ENCODE data around the gene ACBD3. TPM values are rescaled to one million over a fixed set of nuclear protein-coding genes. Genes with fewer than 3 reads are reported as not detected.

ACBD3 gene
- total RNA-seq, 2 experiments from 2014 or later: 15.0 to 15.7 TPM

DNA sequence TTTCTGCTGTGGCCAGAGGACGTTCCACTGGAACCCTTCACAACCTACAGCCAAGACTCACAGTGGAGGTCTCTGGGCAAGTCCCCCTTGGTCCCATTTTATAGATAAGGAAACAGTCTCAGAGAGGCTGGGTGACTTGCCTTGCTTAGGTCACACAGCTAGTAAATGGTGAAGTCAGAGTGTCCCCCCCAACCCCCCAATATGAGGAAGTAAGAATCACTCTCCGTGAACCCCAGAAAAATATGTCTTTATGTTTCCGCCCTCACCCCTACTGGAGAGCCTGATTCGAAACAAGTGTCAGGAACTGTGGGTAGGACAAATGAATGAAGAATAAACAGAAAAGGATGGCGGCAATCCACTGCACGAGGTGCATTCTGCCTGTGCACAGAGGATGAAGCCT is 67.4 kb downstream of the ACBD3 start:
- Mint-ChIP-seq H3K4me1 (ENCODE audit: low read depth) (peaks cover 15% of the 10 kb centered on the region), H3K4me3 (no peak overlapping the region), H3K9me3 (no peaks in the 10 kb centered on the region), H3K27me3 (ENCODE audit: low read depth) (no peaks in the 10 kb centered on the region), H3K36me3 (ENCODE audit: low read depth) (no peaks in the 10 kb centered on the region), H3K27ac (no peak overlapping the region)
- CTCF ChIA-PET: interaction anchor here (0.7 to 5.2 kb wide), 2 partner anchors 54 to 134 kb away, joined by 4 to 51 read pairs; no protein-coding TSS in a partner anchor
- intact Hi-C loops (cut with micrococcal nuclease): no loop called here
- DNase-seq: no peak

DNA sequence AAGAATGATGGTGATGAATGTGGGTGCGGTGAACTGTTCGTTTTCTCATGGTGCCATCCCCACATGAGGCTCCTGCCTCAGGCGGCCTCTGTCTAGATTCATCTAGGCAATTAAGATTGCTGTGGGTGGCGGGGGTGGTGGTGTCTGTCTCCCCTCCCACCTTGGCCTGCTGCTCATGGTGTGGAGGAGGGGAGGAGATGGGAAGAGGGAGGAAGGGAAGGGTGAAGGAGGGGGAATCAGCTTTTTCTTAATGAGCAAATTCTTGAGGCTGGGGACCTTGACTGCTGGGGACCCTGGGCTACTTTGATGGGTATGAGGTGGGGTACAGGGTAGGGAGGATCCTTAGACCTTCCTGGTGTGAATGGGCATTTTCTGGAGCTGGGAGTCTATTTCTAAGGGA is 68.2 kb downstream of the ACBD3 start:
- Mint-ChIP-seq H3K4me1 (ENCODE audit: low read depth) (peaks cover 13% of the 10 kb centered on the region), H3K9me3 (no peaks in the 10 kb centered on the region), H3K36me3 (ENCODE audit: low read depth) (no peaks in the 10 kb centered on the region), H3K4me3 (no peak overlapping the region), H3K27ac (no peak overlapping the region), H3K27me3 (ENCODE audit: low read depth) (no peaks in the 10 kb centered on the region)
- intact Hi-C loops (cut with micrococcal nuclease): no loop called here
- no peak for DNase-seq
- CTCF ChIA-PET: interaction anchor here (5.2 kb wide), 1 partner anchor 53 kb away, joined by 51 read pairs; no protein-coding TSS in a partner anchor

DNA sequence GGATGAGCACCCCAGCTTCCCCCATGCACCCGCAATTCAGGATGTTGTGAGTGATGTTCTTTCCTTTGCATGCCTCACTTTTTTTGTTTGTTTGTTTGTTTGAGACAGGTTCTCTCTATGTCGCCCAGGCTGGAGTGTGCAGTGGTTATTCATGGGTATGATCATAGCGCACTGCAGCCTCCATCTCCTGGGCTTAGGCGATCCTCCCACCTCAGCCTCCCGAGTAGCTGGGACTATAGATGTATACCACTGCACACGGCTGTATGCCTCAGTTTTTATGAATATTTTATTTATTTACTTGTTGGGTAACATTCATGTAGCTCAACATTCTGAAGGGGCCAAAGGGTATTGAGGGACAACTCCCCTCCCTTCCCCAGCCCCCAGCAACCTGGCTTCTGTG is 69.2 kb downstream of the ACBD3 start:
- intact Hi-C loops (cut with micrococcal nuclease): no loop called here
- CTCF ChIA-PET: interaction anchor here (0.7 to 5.2 kb wide), 4 partner anchors 9 to 118 kb away, joined by 3 to 51 read pairs (median 3); partner anchors contain the start of gene SDE2
- no peaks in the 10 kb centered on the region for H3K9me3 Mint-ChIP-seq
- no peak overlapping the region for H3K4me3 Mint-ChIP-seq
- H3K4me1 Mint-ChIP-seq (ENCODE audit: low read depth): peaks cover 6% of the 10 kb centered on the region
- H3K27ac Mint-ChIP-seq: no peak overlapping the region
- no peak for DNase-seq
- no peaks in the 10 kb centered on the region for H3K27me3 Mint-ChIP-seq (ENCODE audit: low read depth)
- H3K36me3 Mint-ChIP-seq (ENCODE audit: low read depth): no peaks in the 10 kb centered on the region

DNA sequence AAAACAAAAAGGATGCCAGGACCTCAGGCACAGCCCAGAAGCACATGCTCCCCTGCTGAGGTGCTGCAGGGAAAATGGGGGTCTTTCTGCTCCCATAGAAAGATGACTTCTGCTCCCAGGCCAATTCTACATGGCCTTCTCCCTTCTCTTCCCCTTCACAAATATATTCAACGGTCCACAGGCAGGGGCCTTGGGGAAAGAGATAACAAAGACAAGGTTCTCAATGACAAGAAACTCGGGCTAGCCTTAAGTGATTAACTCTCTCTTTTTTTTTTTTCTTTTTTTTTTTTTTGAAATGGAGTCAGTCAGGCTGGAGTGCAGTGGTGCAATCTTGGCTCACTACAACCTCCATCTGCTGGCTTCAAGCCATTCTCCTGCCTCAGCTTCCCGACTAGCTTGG is 69.9 kb downstream of the ACBD3 start:
- no peaks in the 10 kb centered on the region for H3K9me3 Mint-ChIP-seq
- H3K4me1 Mint-ChIP-seq (ENCODE audit: low read depth): peaks cover 6% of the 10 kb centered on the region
- H3K36me3 Mint-ChIP-seq (ENCODE audit: low read depth): no peaks in the 10 kb centered on the region
- intact Hi-C loops (cut with micrococcal nuclease): no loop called here
- H3K4me3 Mint-ChIP-seq: no peak overlapping the region
- CTCF ChIA-PET: interaction anchor here (1.0 to 5.2 kb wide), 2 partner anchors 51 to 117 kb away, joined by 3 to 51 read pairs; partner anchors contain the start of gene SDE2
- H3K27ac Mint-ChIP-seq: no peak overlapping the region
- H3K27me3 Mint-ChIP-seq (ENCODE audit: low read depth): no peaks in the 10 kb centered on the region
- DNase-seq: no peak

GRCh38 chr1:226112626-226113025 is 73.9 kb downstream of the ACBD3 start:
- no peak for DNase-seq
- Mint-ChIP-seq H3K4me3 (no peak overlapping the region), H3K4me1 (ENCODE audit: low read depth) (peaks cover 7% of the 10 kb centered on the region), H3K9me3 (no peaks in the 10 kb centered on the region), H3K27me3 (ENCODE audit: low read depth) (no peaks in the 10 kb centered on the region), H3K36me3 (ENCODE audit: low read depth) (no peaks in the 10 kb centered on the region), H3K27ac (no peak overlapping the region)
- intact Hi-C loops (cut with micrococcal nuclease): no loop called here
- CTCF ChIA-PET: interaction anchor here (0.6 to 5.7 kb wide), 4 partner anchors 8 to 196 kb away, joined by 3 to 32 read pairs (median 20); partner anchors contain the start of gene LIN9

DNA sequence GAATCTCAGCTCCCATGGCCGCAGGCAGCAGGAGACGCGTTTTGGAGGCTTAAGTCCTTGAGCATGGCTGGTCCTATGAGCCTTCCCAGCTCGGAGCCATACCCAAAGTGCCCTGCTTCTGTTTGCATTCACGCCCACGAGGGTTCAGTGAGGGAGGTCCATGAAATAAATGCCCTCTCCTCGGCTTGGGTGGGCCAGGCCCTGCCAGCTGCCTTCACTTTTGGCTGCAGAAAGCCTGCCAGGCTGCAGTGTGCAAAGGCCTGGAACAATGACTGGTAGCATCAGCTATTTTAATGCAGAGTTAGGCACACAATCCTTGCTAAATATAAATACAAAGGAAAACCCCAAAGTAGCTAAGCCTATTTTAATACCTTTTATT is 74.7 kb downstream of the ACBD3 start:
- Mint-ChIP-seq H3K36me3 (ENCODE audit: low read depth) (no peaks in the 10 kb centered on the region), H3K4me3 (no peak overlapping the region), H3K27me3 (ENCODE audit: low read depth) (no peaks in the 10 kb centered on the region), H3K27ac (no peak overlapping the region), H3K9me3 (no peaks in the 10 kb centered on the region), H3K4me1 (ENCODE audit: low read depth) (peaks cover 7% of the 10 kb centered on the region)
- intact Hi-C loops (cut with micrococcal nuclease): no loop called here
- CTCF ChIA-PET: interaction anchor here (0.6 to 5.7 kb wide), 6 partner anchors 9 to 221 kb away, joined by 3 to 32 read pairs (median 10); partner anchors contain the start of gene LIN9
- no peak for DNase-seq

DNA sequence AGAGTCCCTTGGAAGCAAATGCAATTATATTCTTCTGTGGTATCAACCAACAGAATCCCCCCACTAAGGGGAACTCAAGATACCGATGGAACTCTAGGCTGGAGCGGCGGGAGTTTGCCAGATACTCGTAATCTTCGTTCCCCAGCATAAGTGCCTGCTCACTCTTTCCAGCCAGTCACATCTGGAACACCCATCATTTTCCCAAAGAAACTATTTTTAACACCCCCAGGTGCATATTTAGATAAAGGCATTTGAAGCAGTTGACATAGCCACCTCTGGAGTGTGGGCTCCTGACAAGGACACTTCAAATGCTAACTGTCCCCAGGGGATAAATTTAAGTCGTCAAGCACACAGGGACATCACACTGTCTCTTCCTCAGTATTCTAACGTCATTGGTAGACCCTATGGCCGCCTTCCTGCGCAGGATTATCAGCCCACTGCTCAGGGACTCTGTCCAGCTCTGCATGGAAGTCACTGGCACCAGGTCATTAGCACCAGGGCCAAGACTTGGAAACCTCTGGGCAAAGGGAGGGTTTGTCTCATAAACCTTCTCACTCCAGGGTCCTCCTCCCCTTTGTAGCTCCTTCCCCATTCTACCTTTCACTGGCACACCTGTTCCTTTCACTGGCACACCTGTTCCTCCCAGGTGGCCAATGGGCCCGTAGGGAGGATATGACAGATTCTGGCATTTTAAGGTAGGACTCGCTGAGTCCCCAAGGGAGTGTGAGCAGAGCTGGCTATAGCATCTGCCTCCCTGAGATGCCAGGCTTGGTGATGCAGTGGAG is 75.3 kb downstream of the ACBD3 start:
- CTCF ChIA-PET: interaction anchor here (1.1 to 5.7 kb wide), 5 partner anchors 10 to 222 kb away, joined by 3 to 32 read pairs (median 15); no protein-coding TSS in a partner anchor
- no peak overlapping the region for H3K27ac Mint-ChIP-seq
- H3K4me3 Mint-ChIP-seq: peak overlapping the region; percentile 60
- H3K9me3 Mint-ChIP-seq: no peaks in the 10 kb centered on the region
- no peaks in the 10 kb centered on the region for H3K27me3 Mint-ChIP-seq (ENCODE audit: low read depth)
- DNase-seq: no peak
- H3K4me1 Mint-ChIP-seq (ENCODE audit: low read depth): peaks cover 7% of the 10 kb centered on the region
- no peaks in the 10 kb centered on the region for H3K36me3 Mint-ChIP-seq (ENCODE audit: low read depth)
- intact Hi-C loops (cut with micrococcal nuclease): no loop called here

DNA sequence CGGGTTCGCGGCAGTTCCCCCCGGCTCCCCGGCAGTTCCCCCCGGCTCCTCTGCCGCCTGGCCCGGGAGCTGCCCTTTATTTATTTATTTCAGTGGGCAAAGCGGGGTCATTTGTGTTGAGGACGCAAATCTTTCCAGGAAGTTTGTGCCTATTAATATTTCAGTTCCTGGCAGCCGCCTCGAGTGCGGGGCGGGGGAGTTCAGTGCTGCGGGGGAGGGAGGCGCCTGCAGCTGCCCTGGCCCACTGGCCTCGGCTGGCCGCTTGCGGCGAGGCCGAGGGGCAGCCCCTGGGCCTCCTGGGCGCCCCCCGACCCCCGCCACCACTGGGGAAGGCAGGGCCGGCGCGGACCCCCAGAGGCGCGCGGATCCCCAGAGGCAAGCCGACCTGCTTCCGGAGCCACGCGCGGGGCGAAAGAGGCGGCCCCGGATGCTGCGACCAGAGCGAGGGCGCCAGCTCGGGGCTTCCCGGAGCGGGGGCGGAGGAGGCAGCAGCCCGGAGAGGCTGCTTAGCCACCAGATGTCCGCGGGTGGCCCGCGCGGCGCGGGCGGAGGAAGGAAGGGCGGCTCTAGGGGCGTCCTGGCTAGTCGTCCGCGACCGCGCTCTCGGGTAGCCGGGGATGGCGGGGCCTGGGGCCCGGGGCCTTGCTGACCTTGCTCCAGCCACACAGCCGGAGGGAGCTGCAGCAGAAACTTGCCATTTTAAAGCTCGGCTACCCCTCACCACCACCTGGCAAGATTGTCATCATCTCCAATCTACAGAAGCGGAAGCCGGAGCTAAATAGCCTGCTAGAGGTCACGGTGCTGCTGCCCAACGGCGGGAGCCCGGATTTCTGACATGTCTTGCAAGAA is 76.1 kb downstream of the ACBD3 start:
- peak overlapping the region; percentile 65 for H3K4me3 Mint-ChIP-seq
- peak overlapping the region; percentile 46 for H3K27ac Mint-ChIP-seq
- no peaks in the 10 kb centered on the region for H3K36me3 Mint-ChIP-seq (ENCODE audit: low read depth)
- peaks cover 7% of the 10 kb centered on the region for H3K4me1 Mint-ChIP-seq (ENCODE audit: low read depth)
- no peaks in the 10 kb centered on the region for H3K9me3 Mint-ChIP-seq
- CTCF ChIA-PET: interaction anchor here (1.1 to 5.7 kb wide), 7 partner anchors 10 to 298 kb away, joined by 3 to 32 read pairs (median 7); partner anchors contain the start of gene PARP1
- intact Hi-C loops (cut with micrococcal nuclease): loop anchor here (1.0 kb wide), 1 partner anchor 46 kb away; no protein-coding TSS in a partner anchor
- no peaks in the 10 kb centered on the region for H3K27me3 Mint-ChIP-seq (ENCODE audit: low read depth)
- peak; percentile 70 for DNase-seq

- H3K27me3 Mint-ChIP-seq (ENCODE audit: low read depth): no peaks in the 10 kb centered on the region
- peak; percentile 85 for DNase-seq
- intact Hi-C loops (cut with micrococcal nuclease): loop anchor here (1.0 kb wide), 3 partner anchors 11 to 46 kb away; no protein-coding TSS in a partner anchor
- no peaks in the 10 kb centered on the region for H3K36me3 Mint-ChIP-seq (ENCODE audit: low read depth)
- peaks cover 7% of the 10 kb centered on the region for H3K4me1 Mint-ChIP-seq (ENCODE audit: low read depth)
- CTCF ChIA-PET: interaction anchor here (1.1 to 5.7 kb wide), 5 partner anchors 11 to 298 kb away, joined by 3 to 32 read pairs (median 15); partner anchors contain the start of gene PARP1
- H3K27ac Mint-ChIP-seq: peak overlapping the region; percentile 43
- peak overlapping the region; percentile 76 for H3K4me3 Mint-ChIP-seq
- no peaks in the 10 kb centered on the region for H3K9me3 Mint-ChIP-seq
These were observed 76.7 kb downstream of the ACBD3 start for GRCh38 chr1:226109829-226110248.

DNA sequence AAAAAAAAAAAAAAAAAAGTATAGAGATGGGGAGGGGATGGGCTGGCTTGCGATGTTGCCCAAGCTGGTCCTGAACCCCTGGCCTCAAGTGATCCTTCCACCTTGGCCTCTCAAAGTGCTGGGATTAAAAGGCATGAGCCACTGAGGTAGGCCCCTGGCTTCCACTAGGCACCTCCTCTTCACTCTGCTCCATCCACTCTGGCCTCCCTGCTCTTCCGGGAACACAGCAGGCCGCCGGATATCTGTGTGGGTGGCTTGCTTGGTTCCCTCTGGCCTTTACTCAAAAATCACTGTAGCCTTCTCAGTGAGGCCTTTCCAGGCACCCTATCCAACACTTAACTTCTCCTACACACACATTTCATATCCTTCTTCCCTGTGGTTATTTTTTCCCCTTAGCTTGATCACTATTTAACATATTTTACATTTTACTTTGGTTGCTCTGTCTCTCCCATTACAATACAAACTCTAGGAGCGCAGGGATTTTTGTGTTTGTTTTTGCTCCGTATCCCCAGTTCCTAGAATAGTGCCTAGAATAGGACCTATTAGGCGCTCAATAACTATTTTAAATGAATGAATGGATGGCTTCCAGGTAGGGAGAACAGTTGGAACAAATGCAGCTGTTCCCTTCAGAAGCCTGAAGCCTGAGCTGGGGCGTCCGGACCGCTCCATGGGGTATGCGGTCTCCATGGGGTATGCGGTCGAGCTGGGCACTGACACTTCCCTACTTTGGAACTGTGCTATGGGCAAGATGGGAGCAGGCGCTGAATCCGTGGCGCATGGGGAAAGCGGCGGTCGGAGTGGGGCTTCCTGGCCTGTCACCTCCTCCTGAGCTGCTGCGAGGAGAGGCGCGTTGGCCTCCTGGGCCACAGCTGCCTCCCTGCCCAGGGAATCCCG is 77.4 kb downstream of the ACBD3 start:
- H3K4me1 Mint-ChIP-seq (ENCODE audit: low read depth): peaks cover 7% of the 10 kb centered on the region
- intact Hi-C loops (cut with micrococcal nuclease): loop anchor here (1.0 kb wide), 2 partner anchors 12 to 26 kb away; no protein-coding TSS in a partner anchor

More for the DNA sequence above, 77.4 kb downstream of the ACBD3 start:
- no peaks in the 10 kb centered on the region for H3K27me3 Mint-ChIP-seq (ENCODE audit: low read depth)
- peak overlapping the region; percentile 43 for H3K27ac Mint-ChIP-seq
- peak overlapping the region; percentile 76 for H3K4me3 Mint-ChIP-seq
- DNase-seq: no peak
- CTCF ChIA-PET: interaction anchor here (0.5 to 5.7 kb wide), 7 partner anchors 8 to 68 kb away, joined by 3 to 32 read pairs (median 5); no protein-coding TSS in a partner anchor
- H3K36me3 Mint-ChIP-seq (ENCODE audit: low read depth): no peaks in the 10 kb centered on the region
- no peaks in the 10 kb centered on the region for H3K9me3 Mint-ChIP-seq

All from activated naive CD4-positive, alpha-beta T cell treated with anti-CD3 and anti-CD28 coated beads for 36 hours (primary cell).